Psoas muscle (tissue), 8 donors: ENCODE measurements around the gene ADAMTS4. TPM values are rescaled to one million over a fixed set of nuclear protein-coding genes. Genes with fewer than 3 reads are reported as not detected.

Source experiments
- ATAC-seq, 4 donors: fragments of 200-7000 bp; cut with Tn5 transposase; one replicate each; pipeline ENCODE4 v1.9.1; 2020; ENCODE audit warnings: moderate library complexity in 3 of 4, mild to moderate bottlenecking in 2 of 4
- DNase-seq, 2 donors: peaks; one replicate each; pipeline ENCODE4 v3.0.0-alpha.2; 2020
- H3K27ac ChIP-seq: fragments of 200-600 bp; one replicate; pipeline ENCODE4 v1.8.0; 2022
- H3K27me3 ChIP-seq, 3 donors: fragments of 200-600 bp in 1 of 3; one replicate each; pipeline versions ENCODE4 v1.6.1 to v1.8.0; 2013 to 2022; ENCODE audit warnings: low read length in 2 of 3, mild to moderate bottlenecking in 2 of 3, moderate library complexity in 1 of 3; ENCODE audit not compliant: insufficient read depth in 3 of 3
- H3K36me3 ChIP-seq, 2 donors: fragments of 200-600 bp in 1 of 2; one replicate each; pipeline versions ENCODE4 v1.6.1 to v1.8.0; 2013 to 2022; ENCODE audit warnings: low read depth in 1 of 2, mild to moderate bottlenecking in 1 of 2, moderate library complexity in 1 of 2; ENCODE audit not compliant: insufficient read depth in 1 of 2
- H3K4me1 ChIP-seq: fragments of 200-600 bp; one replicate; pipeline ENCODE4 v1.8.0; 2022
- H3K4me3 ChIP-seq: fragments of 200-600 bp; one replicate; pipeline ENCODE4 v1.8.0; 2022; ENCODE audit warnings: mild to moderate bottlenecking
- H3K9me3 ChIP-seq: fragments of 200-600 bp; one replicate; pipeline ENCODE4 v1.8.0; 2022
- CTCF ChIP-seq: fragments of 200-600 bp; IDR thresholded peaks from one replicate; pipeline ENCODE4 v1.8.0; 2022; ENCODE audit warnings: antibody characterized with exemption
- WGBS, 3 donors: extraction: QIAGEN DNeasy Blood & Tissue Kit; methylation state at CpG; one replicate each; pipeline versions ENCODE4 v1.1.6 to v1.1.7; 2013; 5-methylcytosine and 5-hydroxymethylcytosine counted together
- intact Hi-C, 2 donors: fragments of 100-400 bp; cut with DNase I; formaldehyde crosslinking; loops; one replicate each; pipeline versions ENCODE4 v1.11.0 to v1.14.2; 2022
- polyA plus RNA-seq, 3 donors: library from polyadenylated mRNA; stranded (reverse); fragments of 200-250 nt; gene quantifications; one replicate each; pipeline ENCODE4 v1.2.3, GENCODE V29; 2013
- total RNA-seq, 4 donors: library from RNA; stranded (reverse); fragmentation: NEBNext Ultra II Directional in 2 of 4; extraction: Animal tissue kit (Norgen Biotek cat#: 25700) in 2 of 4; gene quantifications; one replicate each; pipeline versions ENCODE4 v1.2.1 to v1.2.4, GENCODE V29; 2021 to 2023
- donor health status: healthy with polysubstance abuse.
- donor health status: DM: no; HTN: no; CAD: no; lungs with moderate emphysema.
- donor health status: Bipolar disorder and iron deficiency.
- donor health status: healthy.
- donor health status: DM: yes; HTN: yes; CAD: no.
- donor health status: DM: no; HTN: no; CAD: no.
- donor health status: DM: no; HTN: no; CAD: no.
- donor health status: DM: yes; HTN: yes; CAD: no.

Gene ADAMTS4
- total and polyA plus RNA-seq, 7 donors: 0.88 to 8.9 (median 1.3) TPM

DNA sequence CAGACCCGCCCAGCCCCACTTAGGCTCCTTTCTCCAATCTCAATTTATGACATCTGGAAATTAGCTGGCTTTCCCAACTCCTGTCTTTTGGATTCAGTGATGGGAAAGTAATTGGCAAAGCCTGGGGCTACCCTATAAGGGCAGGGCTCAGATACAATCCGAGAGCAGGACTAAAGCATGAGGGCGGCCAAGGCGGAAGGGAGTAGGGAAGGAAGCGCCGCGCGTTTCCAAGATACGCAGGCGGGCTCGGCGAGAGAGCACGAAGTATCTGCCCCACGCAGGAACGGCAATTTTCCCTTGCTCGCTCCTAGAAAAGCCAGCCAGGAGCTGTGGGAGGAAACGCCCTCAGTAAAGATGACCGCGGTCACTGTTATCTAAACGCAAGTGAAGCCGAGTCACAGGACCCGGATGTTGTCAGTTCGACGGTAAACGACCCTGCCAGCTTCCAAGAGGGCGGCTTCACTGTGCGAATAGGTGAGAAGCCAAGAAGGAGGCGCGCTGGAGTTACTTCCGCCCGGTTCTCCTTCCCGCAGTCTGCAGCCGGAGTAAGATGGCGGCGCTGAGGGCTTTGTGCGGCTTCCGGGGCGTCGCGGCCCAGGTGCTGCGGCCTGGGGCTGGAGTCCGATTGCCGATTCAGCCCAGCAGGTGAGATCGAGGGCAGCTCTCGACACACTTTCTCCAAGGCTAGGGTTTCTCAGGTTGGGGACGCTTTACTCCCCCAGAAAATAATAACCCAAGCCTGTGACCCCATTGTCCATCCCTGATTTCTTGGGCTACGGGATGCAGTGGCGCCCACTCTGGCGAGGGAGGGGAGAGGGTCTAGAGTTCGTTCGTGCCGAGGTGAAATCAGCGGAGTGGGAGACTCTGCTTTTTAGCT lies 3.2 kb upstream of the ADAMTS4 start, which contains the start of gene NDUFS2:
Gene NDUFS2, plus strand, starts transcription at position 532 of the 877 bp plus-strand sequence. Its CDS starts 19 bp downstream, at position 551.
- Histone ChIP-seq H3K4me1 (peaks cover 54% of the 10 kb centered on the region), H3K27me3 (no peaks in the 10 kb centered on the region), H3K36me3 (peaks cover 4 to 38% of the 10 kb centered on the region in 2 donors), H3K9me3 (no peaks in the 10 kb centered on the region), H3K4me3 (peak within 1 kb of the TSS; percentile 87), H3K27ac (peak within 1 kb of the TSS; percentile 96)
- whole genome bisulfite sequencing, 3 donors: 1% methylated on average over 53 of the region's 53 CpGs
- ATAC-seq (peak; percentile 94 to 95 (median 94)), DNase-seq (peak; percentile 97 to 99)
- intact Hi-C loops: no loop called here
- no peak for TF ChIP-seq CTCF

- peak; percentile 18 to 38 (median 32) for ATAC-seq
- H3K9me3 ChIP-seq: no peaks in the 10 kb centered on the region
- H3K27ac ChIP-seq: peak overlapping the region; percentile 96
- no peak for TF ChIP-seq CTCF
- no peaks in the 10 kb centered on the region for H3K27me3 ChIP-seq
- peak; percentile 49 to 76 for DNase-seq
- H3K36me3 ChIP-seq: peaks cover under 1 to 29% of the 10 kb centered on the region in 2 donors
- peak overlapping the region; percentile 87 for H3K4me3 ChIP-seq
- intact Hi-C loops: no loop called here
- peaks cover 45% of the 10 kb centered on the region for H3K4me1 ChIP-seq
- WGBS, 3 donors: 26 to 30% (median 29%) methylated on average over 13 of the region's 13 CpGs
Measured at GRCh38 chr1:161200992-161201835, 2.4 kb upstream of the ADAMTS4 start.

DNA sequence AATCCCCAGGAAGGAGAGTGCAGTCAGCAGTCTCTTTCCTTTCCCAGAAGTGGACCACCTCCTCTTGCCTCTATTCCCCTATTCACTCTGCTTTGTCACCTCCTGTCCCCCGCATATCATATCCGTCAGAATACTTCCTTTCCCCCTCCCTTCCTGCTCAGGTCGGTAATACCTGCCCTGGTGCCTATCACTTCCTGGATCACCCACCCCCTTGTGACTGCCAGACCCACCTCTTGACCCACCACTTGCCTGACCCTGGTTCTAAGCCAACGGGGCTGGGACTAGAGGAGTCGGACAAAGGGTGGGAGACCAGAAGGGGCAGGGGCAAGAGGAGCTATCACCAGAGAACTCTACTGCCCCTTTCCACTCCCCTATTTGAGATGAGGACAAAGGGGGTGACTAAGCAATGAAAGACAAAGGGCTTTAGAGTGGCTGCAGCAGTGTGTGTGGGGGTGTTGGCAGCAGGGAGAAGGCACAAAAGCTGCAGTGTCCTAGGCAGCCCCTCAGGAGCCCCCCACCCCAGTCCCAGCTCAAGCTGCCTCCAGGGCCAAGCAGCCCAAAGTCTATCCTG lies 1.7 kb upstream of the ADAMTS4 start:
- Histone ChIP-seq H3K36me3 (peaks cover 0 to 23% of the 10 kb centered on the region in 2 donors), H3K4me1 (peaks cover 39% of the 10 kb centered on the region), H3K27ac (peak overlapping the region; percentile 96), H3K4me3 (peak overlapping the region; percentile 87), H3K27me3 (no peaks in the 10 kb centered on the region), H3K9me3 (no peaks in the 10 kb centered on the region)
- DNase-seq: no peak
- 60 to 67% (median 62%) methylated on average over 5 of the region's 5 CpGs for WGBS, 3 donors
- intact Hi-C loops: no loop called here
- no peak for ATAC-seq
- TF ChIP-seq CTCF: no peak

- DNase-seq (no peak), ATAC-seq (no peak)
- Histone ChIP-seq H3K36me3 (peaks cover 0 to 14% of the 10 kb centered on the region in 2 donors), H3K4me3 (no peak overlapping the region), H3K9me3 (no peaks in the 10 kb centered on the region), H3K4me1 (peaks cover 30% of the 10 kb centered on the region), H3K27me3 (no peaks in the 10 kb centered on the region), H3K27ac (peak overlapping the region; percentile 96)
- WGBS, 3 donors: 47 to 56% (median 51%) methylated on average over 4 to 5 of the region's 5 CpGs
- no peak for TF ChIP-seq CTCF
- intact Hi-C loops: no loop called here
Measured at GRCh38 chr1:161199506-161200139, 769 bp upstream of the ADAMTS4 start.
